Measurements from ENCODE around the gene HSDL2. TPM values are rescaled to one million over a fixed set of nuclear protein-coding genes. Genes with fewer than 3 reads are reported as not detected.

The HSDL2 gene
- total and polyA plus RNA-seq, 10 of the 15 experiments (the other 5 are each of a cell fraction or from before 2014, with no cell fraction given) = 20.9 to 46.1 (median 27.0) TPM

- RAD21 ChIA-PET (ENCODE audit: unreplicated experiment) = no interaction called here
- no peak overlapping the region for H3K27ac ChIP-seq (ENCODE audit: control insufficient read depth, insufficient read depth)
- FAIRE-seq (no peak), ATAC-seq (no peak), DNase-seq (ENCODE audit: low read depth, low spot score) (no peak)
- H4K20me1 ChIP-seq (ENCODE audit: control insufficient read depth, insufficient read depth) = no peaks in the 10 kb centered on the region
- no peak overlapping the region for H2AFZ ChIP-seq (ENCODE audit: control insufficient read depth, low read depth, low read length)
- 96% methylated on average over 4 of the region's 4 CpGs for WGBS (ENCODE audit: insufficient coverage, insufficient replicate concordance, low lambda C conversion rate, missing lambda C conversion rate)
- H3K9me3 ChIP-seq (replicated peaks; ENCODE audit: control insufficient read depth, insufficient read depth, low read length) = no peaks in the 10 kb centered on the region; the same call in 2 of the 3 replicates
- no peak for TF ChIP-seq CEBPZ (IDR thresholded peaks at IDR 0.05; ENCODE audit: low read depth, low read length)
- no peak for TF ChIP-seq HDAC6 (IDR thresholded peaks at IDR 0.05; ENCODE audit: unreplicated experiment)
- TF ChIP-seq FOXM1 (IDR thresholded peaks at IDR 0.05; ENCODE audit: low read depth, low read length) = no peak
- no peak for TF ChIP-seq SREBF1 (IDR thresholded peaks at IDR 0.05; ENCODE audit: low read length)
- no peak for TF ChIP-seq POLR2AphosphoS5 (IDR thresholded peaks at IDR 0.05; ENCODE audit: low read length)
- TF ChIP-seq KAT2A (conservative IDR thresholded peaks at IDR 0.05; ENCODE audit: control insufficient read depth, low read depth, low read length) = no peak
- TF ChIP-seq MTA3 (IDR thresholded peaks at IDR 0.05; ENCODE audit: borderline replicate concordance, low read length) = no peak
- TF ChIP-seq ATF7 (IDR thresholded peaks at IDR 0.05; ENCODE audit: low read depth) = no peak
- no peak for TF ChIP-seq NR2C1 (IDR thresholded peaks at IDR 0.05)
- no peak for TF ChIP-seq YY1 (IDR thresholded peaks at IDR 0.05; ENCODE audit: low read depth, low read length)
- TF ChIP-seq PAX8 (IDR thresholded peaks at IDR 0.05) = no peak
- no peak for TF ChIP-seq MTA2 (IDR thresholded peaks at IDR 0.05; ENCODE audit: low read depth)
- TF ChIP-seq RUNX3 (IDR thresholded peaks at IDR 0.05; ENCODE audit: low read length) = no peak
- SMC1A ChIA-PET (ENCODE audit: uncharacterized antibody, unreplicated experiment) = no interaction called here
- intact Hi-C loops (cut with micrococcal nuclease; ENCODE audit: unreplicated experiment) (no loop called here), in situ Hi-C loops (cut with MboI) (no loop called here)
- no peaks in the 10 kb centered on the region for H3K79me2 ChIP-seq (ENCODE audit: control insufficient read depth, insufficient read depth, low read length)
- POLR2A ChIA-PET = no interaction called here
- no peaks in the 10 kb centered on the region for H3K4me1 ChIP-seq (ENCODE audit: control insufficient read depth, insufficient read depth, low read length)
- CTCF ChIA-PET = interaction anchor here (1.2 kb wide), 1 partner anchor 40 kb away, joined by 4 read pairs; no protein-coding TSS in a partner anchor
- peaks cover 0 to 3% of the 10 kb centered on the region in 2 experiments; a peak in 1 of 4 replicates for H3K36me3 ChIP-seq (ENCODE audit: control insufficient read depth in 2 of 2, insufficient read depth in 2 of 2, low read length in 1 of 2)
- H3K27me3 ChIP-seq (replicated peaks in 1 of 2; ENCODE audit: control insufficient read depth in 2 of 2, insufficient read depth in 2 of 2, low read length in 1 of 2) = no peaks in the 10 kb centered on the region
- no peak overlapping the region for H3K4me3 ChIP-seq
- no TSS peak for BruUV-seq (replicated peaks)
- no peak overlapping the region for H3K4me2 ChIP-seq (ENCODE audit: control insufficient read depth, insufficient read depth)
- no peak overlapping the region for H3K9ac ChIP-seq (ENCODE audit: control insufficient read depth, insufficient read depth, low read length)
Measured at GRCh38 chr9:112403614-112404201, 23.8 kb downstream of the HSDL2 start.
